ENCODE measurements around the gene AFF2. TPM values are rescaled to one million over a fixed set of nuclear protein-coding genes. Genes with fewer than 3 reads are reported as not detected.

AFF2 gene
- total RNA-seq, 1 donor from 2014 or later, result 0.06 TPM

- DNase-seq (ENCODE audit: low read depth), result no peak
- TF ChIP-seq, protein P1, sequence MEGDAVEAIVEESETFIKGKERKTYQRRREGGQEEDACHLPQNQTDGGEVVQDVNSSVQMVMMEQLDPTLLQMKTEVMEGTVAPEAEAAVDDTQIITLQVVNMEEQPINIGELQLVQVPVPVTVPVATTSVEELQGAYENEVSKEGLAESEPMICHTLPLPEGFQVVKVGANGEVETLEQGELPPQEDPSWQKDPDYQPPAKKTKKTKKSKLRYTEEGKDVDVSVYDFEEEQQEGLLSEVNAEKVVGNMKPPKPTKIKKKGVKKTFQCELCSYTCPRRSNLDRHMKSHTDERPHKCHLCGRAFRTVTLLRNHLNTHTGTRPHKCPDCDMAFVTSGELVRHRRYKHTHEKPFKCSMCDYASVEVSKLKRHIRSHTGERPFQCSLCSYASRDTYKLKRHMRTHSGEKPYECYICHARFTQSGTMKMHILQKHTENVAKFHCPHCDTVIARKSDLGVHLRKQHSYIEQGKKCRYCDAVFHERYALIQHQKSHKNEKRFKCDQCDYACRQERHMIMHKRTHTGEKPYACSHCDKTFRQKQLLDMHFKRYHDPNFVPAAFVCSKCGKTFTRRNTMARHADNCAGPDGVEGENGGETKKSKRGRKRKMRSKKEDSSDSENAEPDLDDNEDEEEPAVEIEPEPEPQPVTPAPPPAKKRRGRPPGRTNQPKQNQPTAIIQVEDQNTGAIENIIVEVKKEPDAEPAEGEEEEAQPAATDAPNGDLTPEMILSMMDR (conservative IDR thresholded peaks at IDR 0.05; ENCODE audit: low read depth, low read length), result no peak
- H3K4me3 ChIP-seq (ENCODE audit: low read depth, low read length), result no peak overlapping the region
Observed at GRCh38 chrX:148788449-148788848, 288.0 kb downstream of the AFF2 start.

GRCh38 chrX:148794350-148794749 is 293.9 kb downstream of the AFF2 start:
- no peak for DNase-seq (ENCODE audit: low read depth)
- no peak overlapping the region for H3K4me3 ChIP-seq (ENCODE audit: low read depth, low read length)
- TF ChIP-seq, protein P1 (conservative IDR thresholded peaks at IDR 0.05; ENCODE audit: low read depth, low read length), result no peak

DNA sequence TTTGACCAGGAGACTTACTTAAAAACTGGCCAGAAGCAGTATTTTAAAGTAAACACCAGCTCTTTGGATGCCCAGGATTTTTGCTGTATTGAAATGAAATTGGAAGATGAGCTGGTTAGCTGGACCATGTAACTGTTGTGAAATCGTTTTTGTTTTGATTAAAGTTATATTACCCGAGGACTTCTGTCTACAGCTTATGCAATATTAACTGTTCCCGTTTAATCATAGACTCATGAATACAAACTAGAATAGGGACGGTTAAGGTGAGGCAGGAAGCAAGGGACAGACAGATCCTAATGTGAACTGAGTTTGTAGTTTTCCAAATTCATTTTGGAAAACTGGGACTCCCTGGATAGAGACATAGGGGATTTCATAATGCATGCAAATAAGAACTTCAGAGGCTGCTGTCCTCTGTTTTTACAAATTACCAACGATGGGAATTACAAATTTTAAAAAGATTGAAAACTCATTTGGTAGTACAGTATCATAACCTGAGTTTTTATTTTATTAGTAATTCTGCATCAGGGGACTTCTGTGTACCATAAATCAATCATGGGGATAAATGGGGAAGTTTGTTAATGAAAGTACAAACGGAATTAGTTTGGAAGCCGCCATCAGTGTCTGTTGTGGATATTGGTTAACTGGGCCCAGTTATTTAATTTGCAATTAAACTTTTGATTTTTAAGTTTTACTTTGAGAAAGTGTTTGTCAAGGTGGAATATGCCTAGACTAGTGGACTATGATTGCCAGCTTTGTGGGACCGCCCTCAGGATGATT is 304.4 kb downstream of the AFF2 start:
- no peak for DNase-seq (ENCODE audit: low read depth)
- no peak overlapping the region for H3K4me3 ChIP-seq (ENCODE audit: low read depth, low read length)
- TF ChIP-seq, protein P1 (conservative IDR thresholded peaks at IDR 0.05; ENCODE audit: low read depth, low read length), result no peak

- H3K4me3 ChIP-seq (ENCODE audit: low read depth, low read length), result no peak overlapping the region
Observed at GRCh38 chrX:148806145-148806870, 305.9 kb downstream of the AFF2 start.

GRCh38 chrX:148808833-148809232 is 308.4 kb downstream of the AFF2 start:
- no peak for DNase-seq (ENCODE audit: low read depth)
- TF ChIP-seq, protein P1 (conservative IDR thresholded peaks at IDR 0.05; ENCODE audit: low read depth, low read length), result no peak
- no peak overlapping the region for H3K4me3 ChIP-seq (ENCODE audit: low read depth, low read length)

More at GRCh38 chrX:148806145-148806870, 305.9 kb downstream of the AFF2 start:
- no peak for DNase-seq (ENCODE audit: low read depth)
- TF ChIP-seq, protein P1 (conservative IDR thresholded peaks at IDR 0.05; ENCODE audit: low read depth, low read length), result no peak

GRCh38 chrX:148811236-148811635 is 310.8 kb downstream of the AFF2 start:
- no peak overlapping the region for H3K4me3 ChIP-seq (ENCODE audit: low read depth, low read length)
- DNase-seq (ENCODE audit: low read depth), result no peak
- TF ChIP-seq, protein P1 (conservative IDR thresholded peaks at IDR 0.05; ENCODE audit: low read depth, low read length), result no peak

Data from epithelial cell of proximal tubule (primary cell).